ENCODE measurements around the gene PRR5L.

The PRR5L gene

DNA sequence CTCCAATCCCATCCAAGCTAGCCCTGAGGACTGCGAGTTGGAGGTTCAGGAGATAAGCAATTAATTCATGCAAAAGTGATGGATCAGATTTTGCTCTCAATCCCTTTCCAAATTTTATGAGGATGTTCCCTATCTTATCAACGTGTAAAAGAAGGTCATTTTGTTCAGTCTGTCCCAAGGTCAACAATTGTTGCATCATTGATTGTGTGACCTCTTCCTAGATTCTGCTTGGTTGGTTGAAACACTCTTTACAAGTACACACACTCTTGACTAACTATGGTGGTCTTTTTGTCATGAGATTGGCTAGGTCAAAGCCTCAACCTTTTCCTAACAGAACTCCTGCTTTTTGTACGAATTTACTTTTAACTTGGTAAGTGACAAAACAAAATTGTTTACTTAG, 48.6 kb upstream of the PRR5L start:
- Histone ChIP-seq H3K4me1 (ENCODE audit: control insufficient read depth, insufficient read depth, low read length) (no peaks in the 10 kb centered on the region), H3K36me3 (ENCODE audit: control insufficient read depth in 2 of 2, insufficient read depth in 1 of 2, low read length in 2 of 2) (no peaks in the 10 kb centered on the region), H3K27ac (ENCODE audit: extremely low read depth, low read depth, low read length) (no peak overlapping the region), H3K9me3 (ENCODE audit: control insufficient read depth, insufficient read depth, low read depth, low read length) (no peaks in the 10 kb centered on the region), H3K4me3 (ENCODE audit: low read depth, low read length) (no peak overlapping the region)
- ChIA-PET POLR2A (no interaction called here), CTCF (interaction anchor here (0.6 to 1.0 kb wide), 2 partner anchors 18 to 1172 kb away, joined by 3 read pairs; no protein-coding TSS in a partner anchor)
- TF ChIP-seq, protein P1, sequence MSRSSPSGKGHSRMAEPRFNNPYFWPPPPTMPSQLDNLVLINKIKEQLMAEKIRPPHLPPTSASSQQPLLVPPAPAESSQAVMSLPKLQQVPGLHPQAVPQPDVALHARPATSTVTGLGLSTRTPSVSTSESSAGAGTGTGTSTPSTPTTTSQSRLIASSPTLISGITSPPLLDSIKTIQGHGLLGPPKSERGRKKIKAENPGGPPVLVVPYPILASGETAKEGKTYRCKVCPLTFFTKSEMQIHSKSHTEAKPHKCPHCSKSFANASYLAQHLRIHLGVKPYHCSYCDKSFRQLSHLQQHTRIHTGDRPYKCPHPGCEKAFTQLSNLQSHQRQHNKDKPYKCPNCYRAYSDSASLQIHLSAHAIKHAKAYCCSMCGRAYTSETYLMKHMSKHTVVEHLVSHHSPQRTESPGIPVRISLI (tag by site-specific recombination; IDR thresholded peaks at IDR 0.05): no peak
- no peak for TF ChIP-seq BCL11A (tag by site-specific recombination; IDR thresholded peaks at IDR 0.05; ENCODE audit: low read depth)
- TF ChIP-seq GLI4 (tag by site-specific recombination; IDR thresholded peaks at IDR 0.05): no peak
- no peak for TF ChIP-seq ZNF549 (tag by site-specific recombination; IDR thresholded peaks at IDR 0.05)
- TF ChIP-seq, protein P2, sequence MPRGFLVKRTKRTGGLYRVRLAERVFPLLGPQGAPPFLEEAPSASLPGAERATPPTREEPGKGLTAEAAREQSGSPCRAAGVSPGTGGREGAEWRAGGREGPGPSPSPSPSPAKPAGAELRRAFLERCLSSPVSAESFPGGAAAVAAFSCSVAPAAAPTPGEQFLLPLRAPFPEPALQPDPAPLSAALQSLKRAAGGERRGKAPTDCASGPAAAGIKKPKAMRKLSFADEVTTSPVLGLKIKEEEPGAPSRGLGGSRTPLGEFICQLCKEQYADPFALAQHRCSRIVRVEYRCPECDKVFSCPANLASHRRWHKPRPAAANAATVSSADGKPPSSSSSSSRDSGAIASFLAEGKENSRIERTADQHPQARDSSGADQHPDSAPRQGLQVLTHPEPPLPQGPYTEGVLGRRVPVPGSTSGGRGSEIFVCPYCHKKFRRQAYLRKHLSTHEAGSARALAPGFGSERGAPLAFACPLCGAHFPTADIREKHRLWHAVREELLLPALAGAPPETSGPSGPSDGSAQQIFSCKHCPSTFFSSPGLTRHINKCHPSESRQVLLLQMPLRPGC (tag by site-specific recombination; IDR thresholded peaks at IDR 0.05): no peak
- TF ChIP-seq ZNF423 (tag by site-specific recombination; IDR thresholded peaks at IDR 0.05): no peak
- TF ChIP-seq TCF7L2 (IDR thresholded peaks at IDR 0.05; ENCODE audit: borderline replicate concordance, low read depth, low read length): no peak

DNA sequence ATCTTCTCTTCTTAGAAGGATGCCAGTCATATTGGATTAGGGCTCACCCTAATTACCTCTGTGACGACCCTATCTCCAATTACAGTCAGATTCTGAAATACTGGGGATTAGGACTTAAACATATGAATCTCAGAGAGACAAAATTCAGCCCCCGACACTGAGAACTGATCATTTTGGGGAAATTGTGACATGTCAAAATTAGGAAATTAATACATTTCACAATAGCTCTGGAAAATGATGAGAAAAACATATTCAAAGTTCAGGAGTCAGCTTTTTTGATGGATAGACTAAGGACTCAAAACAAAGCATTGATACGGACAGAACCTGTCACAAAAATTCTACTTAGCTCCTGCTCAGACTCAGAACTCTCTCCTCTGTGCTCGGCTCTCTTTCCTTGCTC, 47.7 kb upstream of the PRR5L start:
- H3K27ac ChIP-seq (ENCODE audit: extremely low read depth, low read depth, low read length): no peak overlapping the region
- CTCF ChIA-PET: interaction anchor here (0.6 to 2.4 kb wide), 7 partner anchors 10 to 545 kb away, joined by 3 to 27 read pairs (median 4); no protein-coding TSS in a partner anchor
- TF ChIP-seq ZNF707 (tag by site-specific recombination; IDR thresholded peaks at IDR 0.05): no peak
- TF ChIP-seq, protein P3, sequence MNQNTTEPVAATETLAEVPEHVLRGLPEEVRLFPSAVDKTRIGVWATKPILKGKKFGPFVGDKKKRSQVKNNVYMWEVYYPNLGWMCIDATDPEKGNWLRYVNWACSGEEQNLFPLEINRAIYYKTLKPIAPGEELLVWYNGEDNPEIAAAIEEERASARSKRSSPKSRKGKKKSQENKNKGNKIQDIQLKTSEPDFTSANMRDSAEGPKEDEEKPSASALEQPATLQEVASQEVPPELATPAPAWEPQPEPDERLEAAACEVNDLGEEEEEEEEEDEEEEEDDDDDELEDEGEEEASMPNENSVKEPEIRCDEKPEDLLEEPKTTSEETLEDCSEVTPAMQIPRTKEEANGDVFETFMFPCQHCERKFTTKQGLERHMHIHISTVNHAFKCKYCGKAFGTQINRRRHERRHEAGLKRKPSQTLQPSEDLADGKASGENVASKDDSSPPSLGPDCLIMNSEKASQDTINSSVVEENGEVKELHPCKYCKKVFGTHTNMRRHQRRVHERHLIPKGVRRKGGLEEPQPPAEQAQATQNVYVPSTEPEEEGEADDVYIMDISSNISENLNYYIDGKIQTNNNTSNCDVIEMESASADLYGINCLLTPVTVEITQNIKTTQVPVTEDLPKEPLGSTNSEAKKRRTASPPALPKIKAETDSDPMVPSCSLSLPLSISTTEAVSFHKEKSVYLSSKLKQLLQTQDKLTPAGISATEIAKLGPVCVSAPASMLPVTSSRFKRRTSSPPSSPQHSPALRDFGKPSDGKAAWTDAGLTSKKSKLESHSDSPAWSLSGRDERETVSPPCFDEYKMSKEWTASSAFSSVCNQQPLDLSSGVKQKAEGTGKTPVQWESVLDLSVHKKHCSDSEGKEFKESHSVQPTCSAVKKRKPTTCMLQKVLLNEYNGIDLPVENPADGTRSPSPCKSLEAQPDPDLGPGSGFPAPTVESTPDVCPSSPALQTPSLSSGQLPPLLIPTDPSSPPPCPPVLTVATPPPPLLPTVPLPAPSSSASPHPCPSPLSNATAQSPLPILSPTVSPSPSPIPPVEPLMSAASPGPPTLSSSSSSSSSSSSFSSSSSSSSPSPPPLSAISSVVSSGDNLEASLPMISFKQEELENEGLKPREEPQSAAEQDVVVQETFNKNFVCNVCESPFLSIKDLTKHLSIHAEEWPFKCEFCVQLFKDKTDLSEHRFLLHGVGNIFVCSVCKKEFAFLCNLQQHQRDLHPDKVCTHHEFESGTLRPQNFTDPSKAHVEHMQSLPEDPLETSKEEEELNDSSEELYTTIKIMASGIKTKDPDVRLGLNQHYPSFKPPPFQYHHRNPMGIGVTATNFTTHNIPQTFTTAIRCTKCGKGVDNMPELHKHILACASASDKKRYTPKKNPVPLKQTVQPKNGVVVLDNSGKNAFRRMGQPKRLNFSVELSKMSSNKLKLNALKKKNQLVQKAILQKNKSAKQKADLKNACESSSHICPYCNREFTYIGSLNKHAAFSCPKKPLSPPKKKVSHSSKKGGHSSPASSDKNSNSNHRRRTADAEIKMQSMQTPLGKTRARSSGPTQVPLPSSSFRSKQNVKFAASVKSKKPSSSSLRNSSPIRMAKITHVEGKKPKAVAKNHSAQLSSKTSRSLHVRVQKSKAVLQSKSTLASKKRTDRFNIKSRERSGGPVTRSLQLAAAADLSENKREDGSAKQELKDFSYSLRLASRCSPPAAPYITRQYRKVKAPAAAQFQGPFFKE (tag by site-specific recombination; IDR thresholded peaks at IDR 0.05; ENCODE audit: borderline replicate concordance): no peak
- no peak for TF ChIP-seq KLF1 (tag by site-specific recombination; IDR thresholded peaks at IDR 0.05)
- no peak for TF ChIP-seq ZFP69B (tag by site-specific recombination; IDR thresholded peaks at IDR 0.05)
- TF ChIP-seq ZNF701 (tag by site-specific recombination; IDR thresholded peaks at IDR 0.05): no peak
- TF ChIP-seq, protein P4, sequence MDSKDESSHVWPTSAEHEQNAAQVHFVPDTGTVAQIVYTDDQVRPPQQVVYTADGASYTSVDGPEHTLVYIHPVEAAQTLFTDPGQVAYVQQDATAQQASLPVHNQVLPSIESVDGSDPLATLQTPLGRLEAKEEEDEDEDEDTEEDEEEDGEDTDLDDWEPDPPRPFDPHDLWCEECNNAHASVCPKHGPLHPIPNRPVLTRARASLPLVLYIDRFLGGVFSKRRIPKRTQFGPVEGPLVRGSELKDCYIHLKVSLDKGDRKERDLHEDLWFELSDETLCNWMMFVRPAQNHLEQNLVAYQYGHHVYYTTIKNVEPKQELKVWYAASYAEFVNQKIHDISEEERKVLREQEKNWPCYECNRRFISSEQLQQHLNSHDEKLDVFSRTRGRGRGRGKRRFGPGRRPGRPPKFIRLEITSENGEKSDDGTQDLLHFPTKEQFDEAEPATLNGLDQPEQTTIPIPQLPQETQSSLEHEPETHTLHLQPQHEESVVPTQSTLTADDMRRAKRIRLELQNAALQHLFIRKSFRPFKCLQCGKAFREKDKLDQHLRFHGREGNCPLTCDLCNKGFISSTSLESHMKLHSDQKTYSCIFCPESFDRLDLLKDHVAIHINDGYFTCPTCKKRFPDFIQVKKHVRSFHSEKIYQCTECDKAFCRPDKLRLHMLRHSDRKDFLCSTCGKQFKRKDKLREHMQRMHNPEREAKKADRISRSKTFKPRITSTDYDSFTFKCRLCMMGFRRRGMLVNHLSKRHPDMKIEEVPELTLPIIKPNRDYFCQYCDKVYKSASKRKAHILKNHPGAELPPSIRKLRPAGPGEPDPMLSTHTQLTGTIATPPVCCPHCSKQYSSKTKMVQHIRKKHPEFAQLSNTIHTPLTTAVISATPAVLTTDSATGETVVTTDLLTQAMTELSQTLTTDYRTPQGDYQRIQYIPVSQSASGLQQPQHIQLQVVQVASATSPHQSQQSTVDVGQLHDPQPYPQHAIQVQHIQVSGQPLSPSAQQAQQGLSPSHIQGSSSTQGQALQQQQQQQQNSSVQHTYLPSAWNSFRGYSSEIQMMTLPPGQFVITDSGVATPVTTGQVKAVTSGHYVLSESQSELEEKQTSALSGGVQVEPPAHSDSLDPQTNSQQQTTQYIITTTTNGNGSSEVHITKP (tag by site-specific recombination; IDR thresholded peaks at IDR 0.05): no peak
- POLR2A ChIA-PET: no interaction called here
- no peak overlapping the region for H3K4me3 ChIP-seq (ENCODE audit: low read depth, low read length)
- H3K9me3 ChIP-seq (ENCODE audit: control insufficient read depth, insufficient read depth, low read depth, low read length): no peaks in the 10 kb centered on the region
- H3K4me1 ChIP-seq (ENCODE audit: control insufficient read depth, insufficient read depth, low read length): no peaks in the 10 kb centered on the region
- no peaks in the 10 kb centered on the region for H3K36me3 ChIP-seq (ENCODE audit: control insufficient read depth in 2 of 2, insufficient read depth in 1 of 2, low read length in 2 of 2)

All from HEK293 (cell line).